Spleen (tissue), 7 donors: ENCODE measurements around the gene CENPM.

Experiments
- POLR2A ChIP-seq, 3 donors: fragments of 450-650 bp; IDR thresholded peaks; one replicate each; pipeline ENCODE4 v1.5.1; 2017; ENCODE audit warnings: antibody characterized with exemption in 3 of 3, mild to moderate bottlenecking in 1 of 3
- TF ChIP-seq, protein P1 (sequence below), 11 experiments: fragments of 200-600 bp in 7 of 11; fragments of 450-650 bp in 4 of 11; sonication (generic) in 4 of 11; IDR thresholded peaks in 8 of 11; conservative IDR thresholded peaks in 3 of 11; 1 replicate in 7 of 11; 2 replicates in 4 of 11; pipeline versions ENCODE4 v1.4.0 to v1.8.0; 2016 to 2021; ENCODE audit warnings: antibody characterized with exemption in 11 of 11, inconsistent platforms in 4 of 11, mild to moderate bottlenecking in 1 of 11
- donor health status: DM: no; HTN: no; CAD: no; lungs with moderate emphysema.
- donor health status: DM: no; HTN: no; CAD: no.
- donor health status: DM: no; HTN: no; CAD: no.

DNA sequence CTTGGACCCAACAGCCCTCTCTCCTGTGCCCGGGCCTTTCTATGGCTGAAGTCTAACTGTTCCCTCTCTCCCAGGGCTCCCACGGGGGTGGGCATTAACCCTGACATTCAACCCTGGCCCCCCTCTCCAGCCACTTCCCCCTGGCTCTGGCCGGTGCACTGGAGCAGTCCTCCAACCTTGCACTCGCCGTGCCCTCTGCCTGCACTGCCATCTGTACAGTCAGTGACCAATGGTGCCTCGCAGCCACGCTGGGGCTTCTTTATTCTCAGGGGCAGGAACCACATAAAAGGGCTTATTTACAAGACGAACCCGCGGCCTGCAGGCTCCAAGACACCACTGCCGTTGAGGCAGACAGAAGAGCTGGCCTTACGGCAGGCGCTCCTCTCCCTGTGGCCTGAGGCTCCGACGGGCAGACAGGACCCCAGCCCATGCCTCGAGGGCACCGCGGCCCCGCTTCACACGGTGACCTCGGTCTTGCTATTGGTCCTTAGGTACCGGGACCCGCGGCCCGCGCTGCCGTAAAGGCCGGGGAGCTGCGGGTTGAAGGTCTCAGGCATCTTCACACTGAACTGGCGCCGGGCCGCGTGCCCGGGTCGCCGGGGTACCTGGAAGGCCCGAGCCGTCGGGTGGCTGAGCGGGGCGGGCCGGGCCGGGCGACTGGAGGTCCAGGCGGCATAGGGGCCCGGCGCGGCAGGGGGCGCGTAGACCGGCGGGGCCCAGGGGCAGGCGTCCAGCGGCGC lies 37.5 kb downstream of the CENPM start:
- TF ChIP-seq POLR2A (IDR thresholded peaks at IDR 0.05) = no peak
- TF ChIP-seq, protein P1, sequence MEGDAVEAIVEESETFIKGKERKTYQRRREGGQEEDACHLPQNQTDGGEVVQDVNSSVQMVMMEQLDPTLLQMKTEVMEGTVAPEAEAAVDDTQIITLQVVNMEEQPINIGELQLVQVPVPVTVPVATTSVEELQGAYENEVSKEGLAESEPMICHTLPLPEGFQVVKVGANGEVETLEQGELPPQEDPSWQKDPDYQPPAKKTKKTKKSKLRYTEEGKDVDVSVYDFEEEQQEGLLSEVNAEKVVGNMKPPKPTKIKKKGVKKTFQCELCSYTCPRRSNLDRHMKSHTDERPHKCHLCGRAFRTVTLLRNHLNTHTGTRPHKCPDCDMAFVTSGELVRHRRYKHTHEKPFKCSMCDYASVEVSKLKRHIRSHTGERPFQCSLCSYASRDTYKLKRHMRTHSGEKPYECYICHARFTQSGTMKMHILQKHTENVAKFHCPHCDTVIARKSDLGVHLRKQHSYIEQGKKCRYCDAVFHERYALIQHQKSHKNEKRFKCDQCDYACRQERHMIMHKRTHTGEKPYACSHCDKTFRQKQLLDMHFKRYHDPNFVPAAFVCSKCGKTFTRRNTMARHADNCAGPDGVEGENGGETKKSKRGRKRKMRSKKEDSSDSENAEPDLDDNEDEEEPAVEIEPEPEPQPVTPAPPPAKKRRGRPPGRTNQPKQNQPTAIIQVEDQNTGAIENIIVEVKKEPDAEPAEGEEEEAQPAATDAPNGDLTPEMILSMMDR (IDR thresholded peaks at IDR 0.05 in 8 of 11, conservative IDR thresholded peaks at IDR 0.05 in 3 of 11) = no peak
